Endothelial cell of umbilical vein (primary cell): Measurements from ENCODE around the gene INMT. TPM values are rescaled to one million over a fixed set of nuclear protein-coding genes. Genes with fewer than 3 reads are reported as not detected.

Experiments used
- BruUV-seq: library from RNA; stranded (reverse); fragments of 400-500 nt; replicated peaks from 2 replicates; lab custom pipeline; 2021; lab: Mats Ljungman, UMichigan
- CTCF ChIA-PET: fragments of 300-600, 350-600 bp; sonication (Branson Sonifier 250); formaldehyde crosslinking; loops from one replicate; lab custom pipeline; 2021; ENCODE audit warnings: antibody characterized with exemption, inconsistent platforms; lab: Charles Lee
- POLR2A ChIA-PET: fragments of 300-600, 350-600 bp; sonication (Branson Sonifier 250); formaldehyde crosslinking; loops from one replicate; lab custom pipeline; 2021; ENCODE audit warnings: antibody characterized with exemption, inconsistent platforms; lab: Charles Lee
- DNase-seq: peaks from one replicate; pipeline ENCODE4 v3.0.0-alpha.2; 2011; ENCODE audit warnings: low read depth, low spot score
- FAIRE-seq: peaks from 2 replicates; lab custom pipeline; 2011; peaks lifted over from hg19 to GRCh38; lab: Jason Lieb, UNC
- H2AFZ ChIP-seq: 2 replicates; pipeline ENCODE4 v1.6.0; 2012; ENCODE audit warnings: low read depth, low read length, control low read depth, inconsistent platforms
- H3K27ac ChIP-seq: 2 replicates; pipeline ENCODE4 v1.5.1; 2011; ENCODE audit warnings: low read depth, mild to moderate bottlenecking, control low read depth, low read length, moderate library complexity; ENCODE audit not compliant: insufficient read depth
- H3K27me3 ChIP-seq, 2 experiments: 2 replicates each; pipeline versions ENCODE4 v1.6.0 to v1.6.1; 2011; ENCODE audit warnings: low read length in 2 of 2, mixed read lengths in 1 of 2; ENCODE audit not compliant: control insufficient read depth in 2 of 2, insufficient read depth in 2 of 2
- H3K36me3 ChIP-seq, 2 experiments: 2 replicates in 1 of 2; 3 replicates in 1 of 2; pipeline ENCODE4 v1.5.1; 2011; ENCODE audit warnings: low read length in 2 of 2, mild to moderate bottlenecking in 1 of 2, moderate library complexity in 1 of 2; ENCODE audit not compliant: control insufficient read depth in 2 of 2, insufficient read depth in 2 of 2; ENCODE audit errors: extremely low read depth in 1 of 2
- H3K4me1 ChIP-seq: 3 replicates; pipeline ENCODE4 v1.5.1; 2011; ENCODE audit warnings: mild to moderate bottlenecking, low read length; ENCODE audit not compliant: control insufficient read depth, insufficient read depth; ENCODE audit errors: extremely low read depth
- H3K4me2 ChIP-seq: 2 replicates; pipeline ENCODE4 v1.6.1; 2011; ENCODE audit warnings: low read length, control low read depth, mixed read lengths; ENCODE audit not compliant: insufficient read depth
- H3K4me3 ChIP-seq, 3 experiments: fragments of 200-600 bp in 1 of 3; sonication (generic), shearing (Covaris generic) in 1 of 3; replicated peaks in 1 of 3; 2 replicates each; pipeline ENCODE4 v1.5.1; 2011 to 2016; ENCODE audit warnings: control low read depth in 3 of 3, low read length in 3 of 3, mild to moderate bottlenecking in 2 of 3, inconsistent platforms in 1 of 3, low read depth in 1 of 3, moderate library complexity in 1 of 3; ENCODE audit not compliant: insufficient read depth in 1 of 3
- H3K79me2 ChIP-seq: 2 replicates; pipeline ENCODE4 v1.6.0; 2012; ENCODE audit warnings: low read length, inconsistent platforms; ENCODE audit not compliant: control insufficient read depth, insufficient read depth
- H3K9ac ChIP-seq: replicated peaks from 2 replicates; pipeline ENCODE3; 2011; ENCODE audit warnings: low read length, control low read depth; ENCODE audit not compliant: insufficient read depth; ENCODE audit errors: extremely low read depth
- H3K9me1 ChIP-seq: replicated peaks from 3 replicates; pipeline ENCODE4 v1.6.0; 2011; ENCODE audit warnings: mild to moderate bottlenecking, low read length; ENCODE audit not compliant: control insufficient read depth, insufficient read depth; ENCODE audit errors: extremely low read depth
- H3K9me3 ChIP-seq: replicated peaks from 2 replicates; pipeline ENCODE4 v1.5.1; 2012; ENCODE audit warnings: low read length, inconsistent platforms; ENCODE audit not compliant: control insufficient read depth, insufficient read depth
- H4K20me1 ChIP-seq: replicated peaks from 2 replicates; pipeline ENCODE3; 2011; ENCODE audit warnings: mild to moderate bottlenecking, low read length; ENCODE audit not compliant: control insufficient read depth, insufficient read depth; ENCODE audit errors: extremely low read depth
- EZH2 ChIP-seq: IDR thresholded peaks from 2 replicates; pipeline ENCODE4 v1.6.1; 2012; ENCODE audit warnings: borderline replicate concordance, low read depth, mild to moderate bottlenecking, moderate library complexity, low read length, inconsistent platforms; ENCODE audit not compliant: severe bottlenecking
- FOS ChIP-seq: IDR thresholded peaks from 2 replicates; pipeline ENCODE4 v1.6.1; 2011; ENCODE audit warnings: mild to moderate bottlenecking, low read length, moderate library complexity, borderline replicate concordance; ENCODE audit not compliant: insufficient read depth
- GATA2 ChIP-seq: IDR thresholded peaks from 2 replicates; pipeline ENCODE4 v1.7.0; 2011; ENCODE audit warnings: low read depth, mild to moderate bottlenecking, moderate library complexity, mixed read lengths, low read length; ENCODE audit not compliant: insufficient read length, insufficient read depth
- JUN ChIP-seq: IDR thresholded peaks from 2 replicates; pipeline ENCODE4 v1.6.1; 2011; ENCODE audit warnings: borderline replicate concordance, low read depth; ENCODE audit not compliant: insufficient read length, insufficient read depth
- MYC ChIP-seq: IDR thresholded peaks from one replicate; pipeline ENCODE4 v1.6.1; 2011; ENCODE audit warnings: mild to moderate bottlenecking, low read depth, low read length
- POLR2A ChIP-seq: IDR thresholded peaks from 2 replicates; pipeline ENCODE4 v1.6.1; 2012; ENCODE audit warnings: low read depth, mild to moderate bottlenecking, control low read depth, low read length
- POLR2AphosphoS5 ChIP-seq: IDR thresholded peaks from 2 replicates; pipeline ENCODE4 v1.6.1; 2012; ENCODE audit warnings: low read depth, mild to moderate bottlenecking, control low read depth, low read length, moderate library complexity; ENCODE audit not compliant: insufficient read depth
- dilution Hi-C: fragments of 300-500 bp; cut with MboI; formaldehyde crosslinking; loops from one replicate; pipeline ENCODE4 v1.15.0; 2019; ENCODE audit warnings: low sequenced_read_pairs; ENCODE audit not compliant: extremely low pct_ligation_motif_present
- intact Hi-C: fragments of 100-400 bp; cut with micrococcal nuclease; formaldehyde crosslinking; loops from one replicate; pipeline ENCODE4 v1.10.0; 2022
- polyA plus RNA-seq, 4 experiments: library from polyadenylated mRNA; depleted of rRNA in 3 of 4; stranded (reverse) in 3 of 4; unstranded in 1 of 4; fragments of >200 nt; gene quantifications; 2 replicates each; pipeline versions ENCODE4 v1.2.1 to v1.2.3, GENCODE V29; 2011 to 2012; ENCODE audit warnings: missing spikeins in 1 of 4
- total RNA-seq: library from RNA; stranded (reverse); gene quantifications from 2 replicates; pipeline ENCODE4 v1.2.3, GENCODE V29; 2021
- TF ChIP-seq, protein P1 (sequence below): IDR thresholded peaks from 2 replicates; pipeline ENCODE4 v1.6.1; 2011; ENCODE audit not compliant: insufficient read depth, insufficient read length
- TF ChIP-seq, protein P2 (sequence below), 2 donors: IDR thresholded peaks; 1 replicate in 1 of 2; 2 replicates in 1 of 2; pipeline ENCODE4 v1.5.1; 2011; ENCODE audit warnings: low read length in 2 of 2, mild to moderate bottlenecking in 2 of 2, moderate library complexity in 2 of 2, control low read depth in 1 of 2, inconsistent platforms in 1 of 2, low read depth in 1 of 2; ENCODE audit not compliant: insufficient read depth in 1 of 2; ENCODE audit errors: extremely low read depth in 1 of 2

The INMT gene
- total and polyA plus RNA-seq, 2 donors (not counting 3 experiments of a cell fraction or from before 2014, with no cell fraction given): not detected

GRCh38 chr7:30723776-30724175, 28.2 kb upstream of the INMT start:
- no peak overlapping the region for H3K27ac ChIP-seq
- TF ChIP-seq JUN (no peak), MYC (no peak), EZH2 (no peak), FOS (no peak), POLR2A (no peak), POLR2AphosphoS5 (no peak), GATA2 (no peak)
- TF ChIP-seq, protein P1, sequence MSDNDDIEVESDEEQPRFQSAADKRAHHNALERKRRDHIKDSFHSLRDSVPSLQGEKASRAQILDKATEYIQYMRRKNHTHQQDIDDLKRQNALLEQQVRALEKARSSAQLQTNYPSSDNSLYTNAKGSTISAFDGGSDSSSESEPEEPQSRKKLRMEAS: no peak
- TF ChIP-seq, protein P2, sequence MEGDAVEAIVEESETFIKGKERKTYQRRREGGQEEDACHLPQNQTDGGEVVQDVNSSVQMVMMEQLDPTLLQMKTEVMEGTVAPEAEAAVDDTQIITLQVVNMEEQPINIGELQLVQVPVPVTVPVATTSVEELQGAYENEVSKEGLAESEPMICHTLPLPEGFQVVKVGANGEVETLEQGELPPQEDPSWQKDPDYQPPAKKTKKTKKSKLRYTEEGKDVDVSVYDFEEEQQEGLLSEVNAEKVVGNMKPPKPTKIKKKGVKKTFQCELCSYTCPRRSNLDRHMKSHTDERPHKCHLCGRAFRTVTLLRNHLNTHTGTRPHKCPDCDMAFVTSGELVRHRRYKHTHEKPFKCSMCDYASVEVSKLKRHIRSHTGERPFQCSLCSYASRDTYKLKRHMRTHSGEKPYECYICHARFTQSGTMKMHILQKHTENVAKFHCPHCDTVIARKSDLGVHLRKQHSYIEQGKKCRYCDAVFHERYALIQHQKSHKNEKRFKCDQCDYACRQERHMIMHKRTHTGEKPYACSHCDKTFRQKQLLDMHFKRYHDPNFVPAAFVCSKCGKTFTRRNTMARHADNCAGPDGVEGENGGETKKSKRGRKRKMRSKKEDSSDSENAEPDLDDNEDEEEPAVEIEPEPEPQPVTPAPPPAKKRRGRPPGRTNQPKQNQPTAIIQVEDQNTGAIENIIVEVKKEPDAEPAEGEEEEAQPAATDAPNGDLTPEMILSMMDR (IDR thresholded peaks at IDR 0.05; ENCODE audit: extremely low read depth in 1 of 2, insufficient read depth in 1 of 2, low read depth in 1 of 2, low read length in 2 of 2): no peak
- H3K4me2 ChIP-seq: no peak overlapping the region
- peaks cover 4 to 9% of the 10 kb centered on the region in 2 experiments for H3K27me3 ChIP-seq
- no peaks in the 10 kb centered on the region for H3K9me3 ChIP-seq
- no peaks in the 10 kb centered on the region for H3K36me3 ChIP-seq
- no peaks in the 10 kb centered on the region for H3K79me2 ChIP-seq
- H3K4me1 ChIP-seq: no peaks in the 10 kb centered on the region
- FAIRE-seq (no peak), DNase-seq (no peak)
- dilution Hi-C loops (no loop called here), intact Hi-C loops (no loop called here)
- ChIA-PET POLR2A (no interaction called here), CTCF (no interaction called here)
- no peaks in the 10 kb centered on the region for H3K9me1 ChIP-seq
- H4K20me1 ChIP-seq: no peaks in the 10 kb centered on the region
- H3K4me3 ChIP-seq: no peak overlapping the region
- no peak overlapping the region for H3K9ac ChIP-seq
- no TSS peak for BruUV-seq
- H2AFZ ChIP-seq: no peak overlapping the region
